DND-41 (cell line): Measurements from ENCODE around the gene OSGEP.

Experiments
- EZH2 ChIP-seq: IDR thresholded peaks from 3 replicates; pipeline ENCODE4 v1.6.1; 2012; ENCODE audit warnings: borderline replicate concordance, low read depth, mild to moderate bottlenecking, moderate library complexity, low read length, inconsistent platforms; ENCODE audit not compliant: severe bottlenecking
- TF ChIP-seq, protein P1 (sequence below): IDR thresholded peaks from 2 replicates; pipeline ENCODE4 v1.5.1; 2012; ENCODE audit warnings: borderline replicate concordance, low read length, moderate library complexity, mild to moderate bottlenecking; ENCODE audit not compliant: poor library complexity, severe bottlenecking; ENCODE audit errors: extremely low read depth

- TF ChIP-seq, protein P1, sequence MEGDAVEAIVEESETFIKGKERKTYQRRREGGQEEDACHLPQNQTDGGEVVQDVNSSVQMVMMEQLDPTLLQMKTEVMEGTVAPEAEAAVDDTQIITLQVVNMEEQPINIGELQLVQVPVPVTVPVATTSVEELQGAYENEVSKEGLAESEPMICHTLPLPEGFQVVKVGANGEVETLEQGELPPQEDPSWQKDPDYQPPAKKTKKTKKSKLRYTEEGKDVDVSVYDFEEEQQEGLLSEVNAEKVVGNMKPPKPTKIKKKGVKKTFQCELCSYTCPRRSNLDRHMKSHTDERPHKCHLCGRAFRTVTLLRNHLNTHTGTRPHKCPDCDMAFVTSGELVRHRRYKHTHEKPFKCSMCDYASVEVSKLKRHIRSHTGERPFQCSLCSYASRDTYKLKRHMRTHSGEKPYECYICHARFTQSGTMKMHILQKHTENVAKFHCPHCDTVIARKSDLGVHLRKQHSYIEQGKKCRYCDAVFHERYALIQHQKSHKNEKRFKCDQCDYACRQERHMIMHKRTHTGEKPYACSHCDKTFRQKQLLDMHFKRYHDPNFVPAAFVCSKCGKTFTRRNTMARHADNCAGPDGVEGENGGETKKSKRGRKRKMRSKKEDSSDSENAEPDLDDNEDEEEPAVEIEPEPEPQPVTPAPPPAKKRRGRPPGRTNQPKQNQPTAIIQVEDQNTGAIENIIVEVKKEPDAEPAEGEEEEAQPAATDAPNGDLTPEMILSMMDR: no peak
- TF ChIP-seq EZH2: no peak
Measured at GRCh38 chr14:20489093-20489994, 34.7 kb upstream of the OSGEP start.
